A172 (cell line): ENCODE data around the gene MXRA8. TPM values are rescaled to one million over a fixed set of nuclear protein-coding genes. Genes with fewer than 3 reads are reported as not detected.

Source experiments
- DNase-seq: peaks from one replicate; pipeline ENCODE4 v3.0.0-alpha.2; 2015; ENCODE audit warnings: low spot score
- total RNA-seq: library from RNA; depleted of rRNA; stranded (reverse); fragments of >200 nt; shearing (Covaris generic); gene quantifications from 2 replicates; pipeline ENCODE4 v1.2.3, GENCODE V29; 2014; rRNA removed

Gene MXRA8
- total RNA-seq, 1 experiment from 2014 or later, result 0.24 TPM

- DNase-seq, result no peak
These were observed 51.0 kb downstream of the MXRA8 start for GRCh38 chr1:1307261-1307922.

DNA sequence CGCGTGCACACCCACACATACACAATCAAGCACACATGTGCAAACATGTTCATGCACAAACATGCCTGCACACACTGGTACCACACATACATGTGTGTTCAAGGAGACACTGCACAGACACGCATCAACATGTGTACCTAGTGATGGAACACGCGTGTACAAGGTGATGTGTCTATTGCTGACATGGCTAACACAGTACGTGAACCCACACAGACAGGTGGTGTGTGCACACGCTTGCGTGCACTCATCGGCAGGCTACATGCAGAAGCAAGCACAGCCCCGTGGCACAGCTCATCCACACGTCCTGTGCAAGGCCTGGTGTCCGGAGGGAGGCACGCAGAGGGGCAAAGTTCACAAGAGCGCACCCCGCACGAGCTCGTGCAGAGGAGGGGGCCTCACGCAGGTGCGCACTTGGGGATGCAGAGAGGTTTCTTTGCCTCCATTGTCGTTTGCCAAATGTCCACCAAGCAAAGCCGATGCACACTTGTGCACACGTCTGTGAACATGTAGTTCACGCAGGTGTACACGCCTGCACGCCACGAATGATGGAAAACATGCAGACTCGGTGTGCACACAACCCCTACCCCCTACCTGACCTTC is 51.6 kb downstream of the MXRA8 start:
- DNase-seq, result no peak

GRCh38 chr1:1306070-1306660 is 52.2 kb downstream of the MXRA8 start:
- no peak for DNase-seq

- DNase-seq, result peak; percentile 81
These were observed 52.9 kb downstream of the MXRA8 start for GRCh38 chr1:1305300-1306069.

GRCh38 chr1:1304331-1305299 is 53.7 kb downstream of the MXRA8 start:
- peak; percentile 67 for DNase-seq

- DNase-seq, result no peak
These were observed 54.6 kb downstream of the MXRA8 start for GRCh38 chr1:1303736-1304135.

GRCh38 chr1:1302951-1303509 is 55.3 kb downstream of the MXRA8 start:
- DNase-seq, result no peak

Other genes starting within 250 kb of the MXRA8 start
- gene C1orf159, start 242.5 kb downstream of the MXRA8 start, total RNA-seq, result 8.2 and 10.0 TPM in 2 replicates
- not detected in 2 replicates for gene TTLL10, start 184.7 kb downstream of the MXRA8 start, total RNA-seq
- not detected in 2 replicates for gene TNFRSF18, start 152.0 kb downstream of the MXRA8 start, total RNA-seq
- not detected in 2 replicates for gene TNFRSF4, start 144.4 kb downstream of the MXRA8 start, total RNA-seq
- 93.4 and 109 TPM in 2 replicates for gene SDF4, start 126.6 kb downstream of the MXRA8 start, total RNA-seq
- 30.7 and 38.8 TPM in 2 replicates for gene B3GALT6, start 126.3 kb downstream of the MXRA8 start, total RNA-seq
- not detected in 2 replicates for gene C1QTNF12, start 111.8 kb downstream of the MXRA8 start, total RNA-seq
- 26.2 and 38.0 TPM in 2 replicates for gene UBE2J2, start 84.7 kb downstream of the MXRA8 start, total RNA-seq
- gene SCNN1D, start 78.1 kb downstream of the MXRA8 start, total RNA-seq, result 0.83 and 0.93 TPM in 2 replicates
- gene ACAP3, start 50.6 kb downstream of the MXRA8 start, total RNA-seq, result 37.2 and 37.5 TPM in 2 replicates
- gene PUSL1, start 50.0 kb downstream of the MXRA8 start, total RNA-seq, result 15.6 and 17.3 TPM in 2 replicates
- gene INTS11, start 33.9 kb downstream of the MXRA8 start, total RNA-seq, result 48.4 and 56.7 TPM in 2 replicates
- 17.0 and 19.5 TPM in 2 replicates for gene CPTP, start 33.8 kb downstream of the MXRA8 start, total RNA-seq
- gene TAS1R3, start 27.3 kb downstream of the MXRA8 start, total RNA-seq, result 0.22 and 0.33 TPM in 2 replicates
- gene DVL1, start 9.1 kb downstream of the MXRA8 start, total RNA-seq, result 47.7 and 58.2 TPM in 2 replicates
- gene AURKAIP1, start 16.7 kb upstream of the MXRA8 start, total RNA-seq, result 120 and 123 TPM in 2 replicates
- 35.6 and 43.2 TPM in 2 replicates for gene CCNL2, start 40.8 kb upstream of the MXRA8 start, total RNA-seq
- 117 and 151 TPM in 2 replicates for gene MRPL20, start 48.7 kb upstream of the MXRA8 start, total RNA-seq
- gene ANKRD65, start 62.7 kb upstream of the MXRA8 start, total RNA-seq, result 0.12 TPM in 1 of 2 replicates, not detected in the other
- gene VWA1, start 77.1 kb upstream of the MXRA8 start, total RNA-seq, result 0.91 and 2.0 TPM in 2 replicates
- not detected in 2 replicates for gene ATAD3C, start 91.1 kb upstream of the MXRA8 start, total RNA-seq
- 8.0 and 12.0 TPM in 2 replicates for gene ATAD3B, start 113.2 kb upstream of the MXRA8 start, total RNA-seq
- 16.4 and 19.2 TPM in 2 replicates for gene ATAD3A, start 153.6 kb upstream of the MXRA8 start, total RNA-seq
- not detected in 2 replicates for gene TMEM240, start 182.1 kb upstream of the MXRA8 start, total RNA-seq
- 49.7 and 56.2 TPM in 2 replicates for gene SSU72, start 216.3 kb upstream of the MXRA8 start, total RNA-seq
- not detected in 2 replicates for gene FNDC10, start 241.6 kb upstream of the MXRA8 start, total RNA-seq